T follicular helper cell (primary cell): Measurements from ENCODE around the gene ARHGAP6.

Experiments
- DNase-seq: peaks from one replicate; pipeline ENCODE4 v3.0.0-alpha.2; 2020; ENCODE audit warnings: low read depth

The ARHGAP6 gene

GRCh38 chrX:11351375-11352295 lies 314.1 kb downstream of the ARHGAP6 start:
- DNase-seq = no peak

GRCh38 chrX:11349661-11350337 lies 315.9 kb downstream of the ARHGAP6 start:
- DNase-seq = no peak

GRCh38 chrX:11349020-11349419 lies 316.7 kb downstream of the ARHGAP6 start:
- no peak for DNase-seq

GRCh38 chrX:11347300-11347699 lies 318.4 kb downstream of the ARHGAP6 start:
- DNase-seq = no peak

GRCh38 chrX:11346121-11346682 lies 319.5 kb downstream of the ARHGAP6 start:
- DNase-seq = no peak

GRCh38 chrX:11342673-11343072 lies 323.0 kb downstream of the ARHGAP6 start:
- no peak for DNase-seq

- DNase-seq = no peak
These were observed 324.2 kb downstream of the ARHGAP6 start for GRCh38 chrX:11341274-11342201.

GRCh38 chrX:11337292-11338009 lies 328.3 kb downstream of the ARHGAP6 start:
- DNase-seq = no peak

GRCh38 chrX:11336201-11336600 lies 329.5 kb downstream of the ARHGAP6 start:
- no peak for DNase-seq

GRCh38 chrX:11334165-11334564 lies 331.6 kb downstream of the ARHGAP6 start:
- DNase-seq = no peak

- no peak for DNase-seq
These were observed 333.9 kb downstream of the ARHGAP6 start for GRCh38 chrX:11331788-11332187.

GRCh38 chrX:11329021-11329420 lies 336.7 kb downstream of the ARHGAP6 start:
- no peak for DNase-seq

- no peak for DNase-seq
These were observed 337.6 kb downstream of the ARHGAP6 start for GRCh38 chrX:11328134-11328533.

- DNase-seq = no peak
These were observed 343.7 kb downstream of the ARHGAP6 start for GRCh38 chrX:11321986-11322385.

- no peak for DNase-seq
These were observed 345.8 kb downstream of the ARHGAP6 start for GRCh38 chrX:11319806-11320520.

GRCh38 chrX:11311706-11312105 lies 354.0 kb downstream of the ARHGAP6 start:
- DNase-seq = no peak

- DNase-seq = no peak
These were observed 356.5 kb downstream of the ARHGAP6 start for GRCh38 chrX:11309220-11309619.

GRCh38 chrX:11305641-11306040 lies 360.1 kb downstream of the ARHGAP6 start:
- no peak for DNase-seq

- no peak for DNase-seq
These were observed 360.9 kb downstream of the ARHGAP6 start for GRCh38 chrX:11304829-11305228.

GRCh38 chrX:11298600-11298999 lies 367.1 kb downstream of the ARHGAP6 start:
- no peak for DNase-seq
